C4-2B (cell line): ENCODE results near the gene ARL4C.

ENCODE experiments used
- CTCF ChIP-seq: fragments of 450-650 bp; conservative IDR thresholded peaks from 2 replicates; pipeline ENCODE4 v1.5.1; 2017; ENCODE audit warnings: mild to moderate bottlenecking
- ZFX ChIP-seq: fragments of 450-650 bp; IDR thresholded peaks from 2 replicates; pipeline ENCODE4 v1.6.1; 2017

GRCh38 chr2:234464291-234464645 is 32.6 kb downstream of the ARL4C start:
- TF ChIP-seq CTCF (no peak), ZFX (no peak)
